ENCODE results near the gene SREBF2.
"Not testable (repeated sequence)": the region's sequence is repeated elsewhere in the genome, so short reads cannot be mapped to it uniquely, and the experiment has no call there.

SREBF2 gene

GRCh38 chr22:41826430-41827383 is 6.2 kb upstream of the SREBF2 start:
- H3K36me3 ChIP-seq (ENCODE audit: insufficient read depth, low read length) = no peaks in the 10 kb centered on the region
- H3K4me1 ChIP-seq (ENCODE audit: insufficient read depth, low read length) = peaks cover 19% of the 10 kb centered on the region
- H3K9ac ChIP-seq (ENCODE audit: low read depth, low read length) = no peak overlapping the region
- H3K9me3 ChIP-seq (ENCODE audit: control insufficient read depth, insufficient read depth, low read length) = no peaks in the 10 kb centered on the region

GRCh38 chr22:41827671-41828070 is 5.2 kb upstream of the SREBF2 start:
- no peaks in the 10 kb centered on the region for H3K36me3 ChIP-seq (ENCODE audit: insufficient read depth, low read length)
- H3K4me1 ChIP-seq (ENCODE audit: insufficient read depth, low read length) = peaks cover 19% of the 10 kb centered on the region
- H3K9me3 ChIP-seq (ENCODE audit: control insufficient read depth, insufficient read depth, low read length) = no peaks in the 10 kb centered on the region
- H3K9ac ChIP-seq (ENCODE audit: low read depth, low read length) = no peak overlapping the region

- Histone ChIP-seq H3K36me3 (ENCODE audit: insufficient read depth, low read length) (no peaks in the 10 kb centered on the region), H3K9ac (ENCODE audit: low read depth, low read length) (no peak overlapping the region), H3K9me3 (ENCODE audit: control insufficient read depth, insufficient read depth, low read length) (no peaks in the 10 kb centered on the region), H3K4me1 (ENCODE audit: insufficient read depth, low read length) (peaks cover 17% of the 10 kb centered on the region)
Measured at GRCh38 chr22:41828516-41828915, 4.4 kb upstream of the SREBF2 start.

GRCh38 chr22:41830174-41830573 is 2.7 kb upstream of the SREBF2 start:
- no peak overlapping the region for H3K9ac ChIP-seq (ENCODE audit: low read depth, low read length)
- no peaks in the 10 kb centered on the region for H3K9me3 ChIP-seq (ENCODE audit: control insufficient read depth, insufficient read depth, low read length)
- peaks cover 20% of the 10 kb centered on the region for H3K4me1 ChIP-seq (ENCODE audit: insufficient read depth, low read length)
- H3K36me3 ChIP-seq (ENCODE audit: insufficient read depth, low read length) = no peaks in the 10 kb centered on the region

- Histone ChIP-seq H3K36me3 (ENCODE audit: insufficient read depth, low read length) (peaks cover 7% of the 10 kb centered on the region; the same call in 1 of the 2 replicates), H3K4me1 (ENCODE audit: insufficient read depth, low read length) (peaks cover 19% of the 10 kb centered on the region), H3K9me3 (ENCODE audit: control insufficient read depth, insufficient read depth, low read length) (no peaks in the 10 kb centered on the region), H3K9ac (ENCODE audit: low read depth, low read length) (no peak overlapping the region)
Measured at GRCh38 chr22:41831383-41831782, 1.5 kb upstream of the SREBF2 start.

- H3K9ac ChIP-seq (ENCODE audit: low read depth, low read length) = peak overlapping the region; percentile 50
- H3K4me1 ChIP-seq (ENCODE audit: insufficient read depth, low read length) = peaks cover 14% of the 10 kb centered on the region
- H3K36me3 ChIP-seq (ENCODE audit: insufficient read depth, low read length) = peaks cover 13% of the 10 kb centered on the region
- H3K9me3 ChIP-seq (ENCODE audit: control insufficient read depth, insufficient read depth, low read length) = no peaks in the 10 kb centered on the region
Measured at GRCh38 chr22:41831828-41832552, 915 bp upstream of the SREBF2 start.

- Histone ChIP-seq H3K9me3 (ENCODE audit: control insufficient read depth, insufficient read depth, low read length) (no peaks in the 10 kb centered on the region), H3K4me1 (ENCODE audit: insufficient read depth, low read length) (peaks cover 11% of the 10 kb centered on the region), H3K36me3 (ENCODE audit: insufficient read depth, low read length) (peaks cover 16% of the 10 kb centered on the region), H3K9ac (ENCODE audit: low read depth, low read length) (peak overlapping the region; percentile 80)
Measured at GRCh38 chr22:41833369-41834004, 582 bp downstream of the SREBF2 start.

- Histone ChIP-seq H3K9ac (ENCODE audit: low read depth, low read length) (peak overlapping the region; percentile 80), H3K4me1 (ENCODE audit: insufficient read depth, low read length) (peaks cover 11% of the 10 kb centered on the region), H3K9me3 (ENCODE audit: control insufficient read depth, insufficient read depth, low read length) (no peaks in the 10 kb centered on the region), H3K36me3 (ENCODE audit: insufficient read depth, low read length) (peaks cover 16% of the 10 kb centered on the region)
Measured at GRCh38 chr22:41834005-41834944, 1.4 kb downstream of the SREBF2 start.

GRCh38 chr22:41835462-41835861 is 2.6 kb downstream of the SREBF2 start:
- H3K9ac ChIP-seq (ENCODE audit: low read depth, low read length); H3K9me3 ChIP-seq (ENCODE audit: control insufficient read depth, insufficient read depth, low read length): not testable (repeated sequence)
- peaks cover 11% of the 10 kb centered on the region for H3K4me1 ChIP-seq (ENCODE audit: insufficient read depth, low read length)
- H3K36me3 ChIP-seq (ENCODE audit: insufficient read depth, low read length) = peaks cover 16% of the 10 kb centered on the region

- peaks cover 19% of the 10 kb centered on the region for H3K36me3 ChIP-seq (ENCODE audit: insufficient read depth, low read length)
- no peak overlapping the region for H3K9ac ChIP-seq (ENCODE audit: low read depth, low read length)
- no peaks in the 10 kb centered on the region for H3K9me3 ChIP-seq (ENCODE audit: control insufficient read depth, insufficient read depth, low read length)
- H3K4me1 ChIP-seq (ENCODE audit: insufficient read depth, low read length) = peaks cover 8% of the 10 kb centered on the region
Measured at GRCh38 chr22:41836551-41836950, 3.6 kb downstream of the SREBF2 start.

- H3K9me3 ChIP-seq (ENCODE audit: control insufficient read depth, insufficient read depth, low read length) = no peaks in the 10 kb centered on the region
- H3K4me1 ChIP-seq (ENCODE audit: insufficient read depth, low read length) = peaks cover 8% of the 10 kb centered on the region
- H3K9ac ChIP-seq (ENCODE audit: low read depth, low read length) = no peak overlapping the region
- peaks cover 31% of the 10 kb centered on the region for H3K36me3 ChIP-seq (ENCODE audit: insufficient read depth, low read length)
Measured at GRCh38 chr22:41838842-41839618, 6.1 kb downstream of the SREBF2 start.

- Histone ChIP-seq H3K9ac (ENCODE audit: low read depth, low read length) (no peak overlapping the region), H3K36me3 (ENCODE audit: insufficient read depth, low read length) (peaks cover 31% of the 10 kb centered on the region), H3K4me1 (ENCODE audit: insufficient read depth, low read length) (peaks cover 9% of the 10 kb centered on the region), H3K9me3 (ENCODE audit: control insufficient read depth, insufficient read depth, low read length) (no peaks in the 10 kb centered on the region)
Measured at GRCh38 chr22:41840216-41840615, 7.3 kb downstream of the SREBF2 start.

- peaks cover 25% of the 10 kb centered on the region for H3K36me3 ChIP-seq (ENCODE audit: insufficient read depth, low read length)
- no peak overlapping the region for H3K9ac ChIP-seq (ENCODE audit: low read depth, low read length)
- peaks cover 19% of the 10 kb centered on the region for H3K4me1 ChIP-seq (ENCODE audit: insufficient read depth, low read length)
- H3K9me3 ChIP-seq (ENCODE audit: control insufficient read depth, insufficient read depth, low read length) = no peaks in the 10 kb centered on the region
Measured at GRCh38 chr22:41841085-41841712, 8.3 kb downstream of the SREBF2 start.

All from ES-I3 (cell line).